ENCODE data around the gene SFXN3.

SFXN3 gene

GRCh38 chr10:101000127-101000914 is 30.7 kb upstream of the SFXN3 start:
- DNase-seq (ENCODE audit: low spot score): no peak

DNA sequence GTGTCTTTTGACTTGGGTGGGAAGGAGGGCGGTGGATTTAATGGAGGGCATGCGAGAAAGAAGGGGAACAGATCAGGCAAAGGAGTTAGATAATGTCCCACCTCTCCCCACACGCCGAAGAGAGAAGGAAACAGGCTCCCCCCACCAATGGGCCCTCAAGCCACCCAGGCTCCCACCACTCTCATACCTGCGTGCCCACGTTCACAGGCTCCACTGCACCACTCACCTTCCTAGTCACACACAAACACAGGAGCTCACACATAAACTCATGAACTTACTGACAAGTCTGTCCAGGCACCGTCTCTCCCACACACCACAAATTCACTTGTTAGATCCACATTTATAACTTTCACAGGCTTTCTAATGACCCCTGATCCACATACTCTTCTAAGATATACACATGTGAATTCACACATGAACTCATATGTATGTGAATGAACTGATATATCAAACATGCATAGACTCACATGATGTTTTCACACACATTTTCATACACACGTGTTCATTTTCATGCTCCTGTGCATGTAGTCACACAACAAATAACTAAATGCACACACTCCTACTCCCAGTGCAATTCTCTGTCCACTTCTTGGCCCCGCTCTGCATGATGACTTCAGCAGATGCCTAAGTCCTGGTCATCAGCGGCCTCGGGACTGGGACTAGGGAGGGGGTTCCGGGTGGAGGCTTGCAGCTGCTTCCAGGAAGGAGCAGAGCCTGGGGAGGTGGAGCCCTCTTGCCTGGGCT is 29.9 kb upstream of the SFXN3 start:
- peak; percentile 92 for DNase-seq (ENCODE audit: low spot score)

- DNase-seq (ENCODE audit: low spot score): no peak
These were observed 29.4 kb upstream of the SFXN3 start for GRCh38 chr10:101001659-101002035.

DNA sequence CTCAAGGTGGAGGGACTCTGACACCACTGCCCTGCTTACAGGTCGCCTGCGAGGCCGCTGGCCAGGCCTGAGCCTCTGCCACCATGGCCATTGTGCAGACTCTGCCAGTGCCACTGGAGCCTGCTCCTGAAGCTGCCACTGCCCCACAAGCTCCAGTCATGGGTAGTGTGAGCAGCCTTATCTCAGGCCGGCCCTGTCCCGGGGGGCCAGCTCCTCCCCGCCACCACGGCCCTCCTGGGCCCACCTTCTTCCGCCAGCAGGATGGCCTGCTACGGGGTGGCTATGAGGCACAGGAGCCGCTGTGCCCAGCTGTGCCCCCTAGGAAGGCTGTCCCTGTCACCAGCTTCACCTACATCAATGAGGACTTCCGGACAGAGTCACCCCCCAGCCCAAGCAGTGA is 28.6 kb upstream of the SFXN3 start:
- no peak for DNase-seq (ENCODE audit: low spot score)

DNA sequence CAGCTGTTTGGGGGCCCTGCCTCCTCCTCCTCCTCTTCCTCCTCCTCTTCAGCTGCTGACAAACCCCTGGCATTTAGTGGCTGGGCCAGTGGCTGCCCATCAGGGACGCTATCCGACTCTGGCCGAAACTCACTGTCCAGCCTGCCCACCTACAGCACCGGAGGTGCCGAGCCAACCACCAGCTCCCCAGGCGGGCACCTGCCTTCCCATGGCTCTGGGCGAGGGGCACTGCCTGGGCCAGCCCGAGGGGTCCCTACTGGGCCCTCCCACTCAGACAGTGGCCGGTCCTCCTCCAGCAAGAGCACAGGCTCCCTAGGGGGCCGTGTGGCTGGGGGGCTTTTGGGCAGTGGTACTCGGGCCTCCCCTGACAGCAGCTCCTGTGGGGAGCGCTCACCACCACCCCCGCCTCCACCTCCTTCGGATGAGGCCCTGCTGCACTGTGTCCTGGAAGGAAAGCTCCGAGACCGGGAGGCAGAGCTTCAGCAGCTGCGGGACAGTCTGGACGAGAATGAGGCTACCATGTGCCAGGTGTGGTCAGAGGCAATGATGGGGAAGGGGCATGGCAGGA is 27.3 kb upstream of the SFXN3 start:
- DNase-seq (ENCODE audit: low spot score): no peak

- no peak for DNase-seq (ENCODE audit: low spot score)
These were observed 25.7 kb upstream of the SFXN3 start for GRCh38 chr10:101005361-101005760.

DNA sequence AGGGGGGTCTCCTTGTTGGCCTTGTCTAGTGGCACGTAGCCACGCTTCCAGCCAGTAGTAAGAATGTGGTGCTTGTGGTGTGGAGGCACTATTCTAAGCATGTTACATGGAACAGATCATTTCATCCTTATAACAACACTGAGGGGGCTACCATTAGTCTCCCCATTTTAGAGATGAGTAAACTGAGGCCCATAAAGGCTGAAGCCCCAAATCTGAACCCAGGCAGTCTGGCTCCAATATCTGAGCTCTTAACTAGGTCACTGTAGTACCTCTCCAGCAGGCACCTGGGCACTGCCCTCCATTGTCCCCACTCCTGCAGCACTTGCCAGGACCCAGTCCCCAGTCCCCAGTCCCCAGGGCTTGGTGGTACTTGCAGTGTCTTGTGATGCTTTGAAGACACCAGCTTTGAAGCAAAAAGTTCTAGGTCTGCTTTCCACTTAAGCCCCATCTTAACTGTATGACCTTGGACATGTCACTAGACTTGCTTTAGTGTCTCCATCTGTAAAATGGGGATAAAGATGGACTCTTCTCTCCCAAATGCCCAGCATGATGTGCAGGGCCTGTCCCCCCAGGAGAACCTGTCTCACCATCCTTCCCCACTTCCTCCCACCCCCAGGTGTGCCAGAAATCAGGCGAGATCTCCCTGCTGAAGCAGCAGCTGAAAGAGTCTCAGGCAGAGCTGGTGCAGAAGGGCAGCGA is 25.0 kb upstream of the SFXN3 start:
- no peak for DNase-seq (ENCODE audit: low spot score)

GRCh38 chr10:101006593-101007098 is 24.4 kb upstream of the SFXN3 start:
- no peak for DNase-seq (ENCODE audit: low spot score)

DNA sequence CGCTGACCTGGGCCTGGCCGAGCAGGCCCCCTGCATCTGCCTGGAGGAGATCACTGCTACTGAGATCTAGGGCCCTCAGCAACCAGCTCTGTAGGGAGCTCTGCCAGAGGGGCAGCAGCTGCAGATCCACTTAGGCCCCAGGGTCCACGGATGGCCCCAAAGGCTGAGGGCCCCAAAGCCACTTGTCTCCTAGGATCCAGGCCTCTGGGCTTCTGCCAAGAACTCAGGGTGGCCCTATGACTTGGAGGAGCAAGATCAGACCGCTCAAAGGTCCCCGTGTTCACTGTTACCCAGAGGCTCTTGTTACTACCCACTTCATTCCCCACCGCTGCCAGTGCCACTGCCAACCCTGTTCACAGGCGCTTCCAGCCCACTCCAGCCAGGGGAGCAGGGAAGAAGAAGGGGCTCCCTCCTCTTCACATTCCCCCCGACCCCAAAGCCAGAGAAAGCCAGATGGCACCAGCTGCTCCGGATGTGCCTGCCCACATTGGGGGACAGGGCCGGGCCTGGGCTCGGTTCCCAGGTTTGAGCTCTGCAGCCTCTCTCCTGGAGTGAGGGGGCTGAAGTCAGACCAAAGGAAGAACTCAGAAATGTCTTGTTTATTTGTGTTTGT is 23.8 kb upstream of the SFXN3 start:
- DNase-seq (ENCODE audit: low spot score): no peak

DNA sequence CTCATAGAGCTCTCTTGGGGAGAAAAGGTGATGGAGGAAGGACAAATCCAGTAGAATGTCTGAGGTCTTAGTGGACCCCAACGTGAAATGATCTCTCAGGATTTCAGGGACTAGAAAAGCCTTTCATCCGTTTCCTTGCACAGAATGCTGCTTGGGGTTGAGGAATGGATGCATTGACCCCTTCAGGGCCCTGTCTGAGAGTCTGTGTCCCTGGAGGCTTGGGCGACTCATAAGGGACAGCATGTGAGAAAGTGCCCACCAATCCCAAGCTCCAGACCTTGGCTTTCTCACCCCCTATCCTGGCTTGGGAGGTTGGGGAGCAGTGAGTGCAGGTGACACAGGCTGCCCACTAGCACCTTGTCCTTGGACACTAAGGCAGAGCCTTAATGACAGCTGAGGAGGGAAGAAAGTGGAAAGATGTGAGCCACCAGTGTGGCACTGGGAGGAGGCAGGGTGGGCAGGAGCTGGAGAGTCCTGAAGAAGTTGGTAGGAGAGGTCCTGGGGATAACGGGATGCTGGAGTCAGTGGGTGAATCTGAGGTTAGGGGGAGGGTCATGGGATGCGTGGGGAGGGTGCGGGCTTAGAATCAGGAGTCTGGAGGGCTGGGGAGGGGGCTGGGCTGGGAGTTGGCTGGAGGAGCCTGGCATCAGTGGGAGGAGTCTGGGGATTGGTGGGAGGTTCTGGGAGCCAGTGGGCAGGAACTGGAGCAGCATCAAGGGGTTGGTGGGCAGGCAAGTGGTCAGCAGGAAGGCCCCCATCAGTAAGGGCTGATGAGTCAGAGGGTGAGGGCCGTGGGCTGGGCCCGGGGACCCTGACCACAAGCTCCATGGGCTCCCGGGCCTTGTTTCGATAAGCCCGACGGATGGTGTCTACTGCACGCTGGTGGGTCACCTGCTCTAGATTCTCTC is 22.9 kb upstream of the SFXN3 start:
- no peak for DNase-seq (ENCODE audit: low spot score)

GRCh38 chr10:101008823-101009423 is 22.1 kb upstream of the SFXN3 start:
- DNase-seq (ENCODE audit: low spot score): no peak

DNA sequence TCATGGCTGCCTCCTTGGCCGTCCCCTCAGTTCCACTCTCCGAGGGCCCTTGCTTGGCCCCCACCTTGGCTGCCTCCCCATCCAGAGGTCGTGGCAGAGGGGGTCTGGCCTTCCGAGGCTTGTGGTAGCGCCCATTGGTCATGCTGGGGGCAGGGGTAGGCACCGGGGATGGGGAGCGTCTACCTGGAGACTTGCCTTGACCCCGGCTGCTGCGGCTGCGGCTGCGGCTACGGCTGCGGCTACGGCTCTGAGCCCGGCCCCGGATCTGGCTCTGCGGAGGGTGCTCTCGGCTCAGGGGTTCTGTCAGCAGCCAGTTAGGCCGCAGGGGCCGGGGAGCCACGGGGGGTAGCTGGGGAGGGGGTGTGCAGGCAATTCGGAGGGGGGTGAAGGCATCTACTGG is 20.7 kb upstream of the SFXN3 start:
- DNase-seq (ENCODE audit: low spot score): no peak

- no peak for DNase-seq (ENCODE audit: low spot score)
These were observed 19.3 kb upstream of the SFXN3 start for GRCh38 chr10:101011517-101012423.

DNA sequence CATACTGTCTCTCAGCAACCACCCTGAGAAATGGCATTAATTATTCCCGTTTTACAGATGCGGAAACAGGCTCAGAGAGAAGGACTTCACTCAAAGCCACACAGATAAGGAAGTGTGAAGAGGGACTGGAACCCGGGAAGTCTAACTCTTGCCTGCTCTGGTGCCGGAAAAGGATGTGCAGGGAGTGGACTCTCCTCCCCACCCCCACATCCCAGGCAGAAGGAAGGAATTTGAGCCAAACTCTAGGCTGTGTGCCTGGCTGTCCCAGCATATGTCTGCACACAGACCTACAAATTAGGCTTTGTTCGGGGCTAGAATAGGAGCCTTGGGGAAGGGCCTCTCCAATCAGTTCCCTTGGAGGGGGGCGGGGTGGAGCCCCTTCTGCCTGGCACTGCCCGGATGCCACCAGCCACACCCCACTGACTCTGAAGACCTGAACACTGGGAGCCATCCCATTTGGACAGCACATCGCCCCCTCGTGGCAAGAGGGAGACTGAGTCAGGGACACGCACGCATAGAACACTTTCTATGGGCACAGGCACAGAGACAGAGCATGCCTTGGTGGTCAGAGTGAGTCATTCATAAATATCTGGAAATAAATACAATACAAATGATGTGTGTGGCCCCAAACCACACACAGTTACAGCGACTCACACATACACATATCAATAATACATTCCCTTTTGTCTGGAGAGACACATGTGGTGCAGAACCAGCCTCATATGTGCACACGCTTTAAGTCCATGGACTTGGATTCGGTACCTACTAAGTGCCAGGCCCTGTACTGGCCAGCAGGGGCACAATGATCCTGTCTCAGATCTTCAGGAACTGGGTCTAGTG is 18.3 kb upstream of the SFXN3 start:
- DNase-seq (ENCODE audit: low spot score): peak; percentile 92

- no peak for DNase-seq (ENCODE audit: low spot score)
These were observed 17.6 kb upstream of the SFXN3 start for GRCh38 chr10:101013365-101013825.

- peak; percentile 80 for DNase-seq (ENCODE audit: low spot score)
These were observed 16.7 kb upstream of the SFXN3 start for GRCh38 chr10:101014230-101014884.

DNA sequence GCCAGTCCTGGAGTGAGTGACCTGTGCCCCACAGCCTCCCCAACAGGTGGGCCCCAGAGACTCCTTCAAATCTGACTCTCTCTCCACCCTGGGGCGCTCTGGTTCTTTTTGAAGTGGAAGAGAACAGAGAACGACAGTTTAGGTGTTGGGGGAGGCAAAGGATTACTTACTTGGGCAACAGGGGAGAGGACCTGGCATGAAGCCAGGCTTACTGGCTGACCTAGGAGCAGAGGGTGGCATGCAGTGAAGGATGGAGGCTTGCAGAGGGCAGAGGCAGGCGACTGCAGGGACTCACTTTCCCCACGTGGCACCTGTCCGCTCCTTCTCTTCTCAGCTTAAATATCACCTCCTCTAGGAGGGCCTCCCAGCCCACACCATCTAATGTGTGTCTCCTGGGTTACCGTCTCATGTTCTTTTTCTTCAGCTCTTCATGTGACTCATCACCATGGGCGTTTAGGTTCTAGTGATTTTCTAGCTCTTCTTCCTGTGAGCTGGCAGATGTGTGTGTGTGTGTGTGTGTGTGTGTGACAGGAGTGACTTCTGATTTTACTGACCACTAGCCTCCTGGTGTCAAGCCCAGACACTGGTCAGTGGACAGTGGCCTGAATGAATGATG is 16.0 kb upstream of the SFXN3 start:
- DNase-seq (ENCODE audit: low spot score): peak; percentile 86
